OCI-LY3 (cell line): ENCODE data around the gene TUBA4B.

Experiments used
- H2AFZ ChIP-seq: fragments of 200-600, 300-600 bp; shearing (Covaris generic); 2 replicates; pipeline ENCODE4 v1.6.0; 2014; ENCODE audit warnings: antibody characterized with exemption, low read depth, low read length
- H3K27ac ChIP-seq: fragments of 200-600, 300-600 bp; sonication (generic); 2 replicates; pipeline ENCODE4 v1.5.1; 2014; ENCODE audit warnings: mild to moderate bottlenecking, low read length, moderate library complexity, mixed read lengths
- H3K27me3 ChIP-seq: fragments of 200-600, 300-600 bp; sonication (generic); 2 replicates; pipeline ENCODE4 v1.6.1; 2014; ENCODE audit warnings: low read depth, low read length, mixed read lengths
- H3K36me3 ChIP-seq: fragments of 200-600, 300-600 bp; sonication (generic); replicated peaks from 2 replicates; pipeline ENCODE3; 2014; ENCODE audit warnings: low read depth, low read length, mixed read lengths
- H3K4me1 ChIP-seq: fragments of 300-600, 200-600 bp; sonication (generic); 2 replicates; pipeline ENCODE4 v1.6.1; 2014; ENCODE audit warnings: low read length, mixed read lengths
- H3K4me2 ChIP-seq: fragments of 200-600, 300-600 bp; sonication (generic); 2 replicates; pipeline ENCODE4 v1.6.1; 2014; ENCODE audit warnings: low read length, mixed read lengths
- H3K4me3 ChIP-seq: fragments of 300-600, 200-600 bp; sonication (generic); 2 replicates; pipeline ENCODE4 v1.5.1; 2014; ENCODE audit warnings: antibody characterized with exemption, mild to moderate bottlenecking, low read length, moderate library complexity
- H3K79me2 ChIP-seq: fragments of 300-600, 200-600 bp; shearing (Covaris generic); 2 replicates; pipeline ENCODE4 v1.6.1; 2014; ENCODE audit warnings: mild to moderate bottlenecking, low read length, mixed read lengths
- H3K9ac ChIP-seq: fragments of 300-600, 200-600 bp; shearing (Covaris generic); 2 replicates; pipeline ENCODE4 v1.6.0; 2014; ENCODE audit warnings: mild to moderate bottlenecking, low read length, moderate library complexity
- H3K9me3 ChIP-seq: fragments of 200-600, 300-600 bp; shearing (Covaris generic); 2 replicates; pipeline ENCODE4 v1.6.1; 2014; ENCODE audit warnings: low read length, mixed read lengths; ENCODE audit not compliant: insufficient read depth
- H4K20me1 ChIP-seq: fragments of 200-600, 300-600 bp; sonication (generic); 2 replicates; pipeline ENCODE4 v1.6.1; 2016; ENCODE audit warnings: low read length, mixed read lengths; ENCODE audit not compliant: insufficient read depth
- CTCF ChIP-seq: fragments of 200-600, 300-600 bp; sonication (generic); IDR thresholded peaks from 2 replicates; pipeline ENCODE4 v1.5.1; 2014; ENCODE audit warnings: antibody characterized with exemption, low read length, low read depth
- EZH2phosphoT487 ChIP-seq: fragments of 200-600 bp; shearing (Covaris generic); IDR thresholded peaks from 2 replicates; pipeline ENCODE4 v1.6.1; 2018; ENCODE audit warnings: antibody characterized with exemption, mixed run types, low read depth

Gene TUBA4B

GRCh38 chr2:219209236-219210195 lies 43.5 kb upstream of the TUBA4B start:
- Histone ChIP-seq H3K27me3 (no peaks in the 10 kb centered on the region), H3K4me1 (peaks cover 7% of the 10 kb centered on the region), H3K4me3 (no peak overlapping the region), H3K79me2 (no peaks in the 10 kb centered on the region), H3K9ac (no peak overlapping the region), H3K36me3 (no peaks in the 10 kb centered on the region), H3K27ac (no peak overlapping the region), H4K20me1 (no peaks in the 10 kb centered on the region), H3K9me3 (no peaks in the 10 kb centered on the region), H3K4me2 (no peak overlapping the region), H2AFZ (no peak overlapping the region)
- TF ChIP-seq EZH2phosphoT487: no peak
- no peak for TF ChIP-seq CTCF

- no peaks in the 10 kb centered on the region for H3K79me2 ChIP-seq
- no peak overlapping the region for H3K4me2 ChIP-seq
- no peaks in the 10 kb centered on the region for H3K36me3 ChIP-seq
- no peak overlapping the region for H3K4me3 ChIP-seq
- no peaks in the 10 kb centered on the region for H3K27me3 ChIP-seq
- peaks cover 7% of the 10 kb centered on the region for H3K4me1 ChIP-seq
- no peak overlapping the region for H3K27ac ChIP-seq
- no peak overlapping the region for H3K9ac ChIP-seq
- no peaks in the 10 kb centered on the region for H4K20me1 ChIP-seq
- H3K9me3 ChIP-seq: no peaks in the 10 kb centered on the region
- TF ChIP-seq CTCF (no peak), EZH2phosphoT487 (no peak)
- H2AFZ ChIP-seq: no peak overlapping the region
Measured at GRCh38 chr2:219210196-219210885, 42.7 kb upstream of the TUBA4B start.

GRCh38 chr2:219210886-219211362 lies 42.1 kb upstream of the TUBA4B start:
- Histone ChIP-seq H3K4me3 (no peak overlapping the region), H4K20me1 (no peaks in the 10 kb centered on the region), H3K36me3 (no peaks in the 10 kb centered on the region)

More at GRCh38 chr2:219210886-219211362, 42.1 kb upstream of the TUBA4B start:
- Histone ChIP-seq H3K27me3 (no peaks in the 10 kb centered on the region), H3K9me3 (no peaks in the 10 kb centered on the region), H3K27ac (no peak overlapping the region), H3K4me1 (peaks cover 7% of the 10 kb centered on the region), H3K9ac (no peak overlapping the region), H3K4me2 (no peak overlapping the region), H2AFZ (no peak overlapping the region), H3K79me2 (no peaks in the 10 kb centered on the region)
- TF ChIP-seq CTCF: no peak
- TF ChIP-seq EZH2phosphoT487: no peak
